ENCODE measurements around the gene DGKG.

The DGKG gene

DNA sequence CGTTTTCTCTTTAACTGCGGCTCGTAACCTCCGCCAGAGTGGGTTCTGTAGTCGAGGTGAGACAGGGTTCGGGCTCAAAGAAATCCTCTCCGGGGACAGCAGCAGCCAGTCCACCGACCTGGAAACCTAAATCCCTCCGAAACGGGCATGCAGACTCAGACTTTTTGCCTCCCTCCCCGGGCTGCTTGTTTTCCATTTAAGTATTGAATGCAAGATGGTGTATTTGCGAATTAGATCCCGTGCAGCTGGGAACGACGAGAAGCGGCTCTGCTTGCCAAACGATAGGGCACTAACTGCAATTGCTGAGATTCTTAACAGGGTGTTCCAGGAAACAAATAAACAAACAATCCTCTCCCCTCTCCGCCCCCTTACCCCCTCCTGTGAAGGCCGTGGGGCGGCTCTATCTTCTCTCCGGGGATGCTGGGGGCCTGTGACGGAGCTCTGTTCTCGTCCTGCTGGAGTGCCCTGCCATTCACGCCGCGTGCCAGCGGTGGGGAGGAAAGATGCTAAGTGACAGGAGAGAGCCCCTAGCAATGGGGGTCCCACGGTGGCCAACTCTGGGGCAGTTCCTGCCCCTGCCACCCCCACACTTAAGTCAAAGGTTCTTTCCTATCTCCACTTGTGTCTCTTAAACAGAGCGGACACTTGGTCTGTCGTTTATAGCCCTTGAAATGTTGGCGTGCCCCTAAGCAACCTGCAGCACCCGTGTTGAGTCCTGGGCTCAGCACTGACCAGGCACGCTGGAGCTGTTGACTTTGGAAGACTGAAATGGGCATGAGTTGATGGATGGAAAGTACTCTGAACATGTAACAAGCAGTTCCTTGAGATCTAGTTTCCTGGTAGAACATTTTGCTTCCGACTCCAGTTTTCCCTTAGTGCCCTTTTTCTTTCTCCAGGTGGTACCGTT lies 251.9 kb downstream of the DGKG start:
- DNase-seq, result peak; percentile 28 to 35
- TF ChIP-seq POLR2A (IDR thresholded peaks at IDR 0.05; ENCODE audit: low read length) (no peak), GATA1 (IDR thresholded peaks at IDR 0.05; ENCODE audit: low read depth, low read length) (no peak)

DNA sequence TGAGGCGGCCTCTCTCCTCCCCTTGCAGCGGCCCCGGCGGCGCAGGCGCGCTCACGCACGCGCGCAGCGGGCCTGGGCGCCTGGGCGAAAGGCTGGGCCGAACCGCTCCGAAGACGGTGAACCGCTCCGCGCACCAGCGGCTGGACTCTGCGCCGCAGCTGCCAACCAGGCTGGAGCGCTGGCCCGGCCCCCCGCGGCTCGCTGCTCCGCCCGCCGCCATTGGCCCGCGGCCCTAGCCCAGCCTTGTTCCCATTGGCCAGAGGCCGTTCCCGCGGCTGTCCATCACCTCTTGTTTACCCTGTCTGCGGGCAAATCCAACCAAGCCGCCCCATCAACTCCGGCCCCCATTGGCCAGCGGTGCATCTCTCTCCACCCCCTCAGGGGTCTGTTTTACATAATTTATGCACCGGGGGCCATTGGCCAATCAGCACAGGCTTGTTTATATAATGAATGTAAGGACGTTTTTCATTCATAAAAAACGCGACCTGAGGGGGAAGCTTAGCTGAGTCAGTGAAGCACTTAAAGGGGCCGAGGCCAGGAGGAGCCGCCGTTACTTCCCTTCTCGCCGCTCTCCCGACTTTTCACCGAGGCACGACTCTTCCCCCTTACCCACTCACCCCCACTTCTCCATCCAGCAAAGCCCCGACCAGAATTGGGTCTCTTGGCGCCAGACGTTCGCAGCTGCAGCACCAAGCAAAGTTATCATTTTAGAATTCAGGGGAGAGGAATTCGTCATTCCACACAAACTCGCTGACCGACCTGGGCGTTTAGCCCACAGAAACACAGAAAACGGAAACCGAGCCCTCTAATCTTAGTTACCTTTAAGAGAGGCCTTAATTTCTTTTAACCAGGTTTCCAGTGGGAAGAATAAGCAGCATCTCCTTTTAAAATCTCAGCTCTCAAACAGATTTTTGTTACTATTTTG lies 252.8 kb downstream of the DGKG start, which contains the start of gene ETV5:
TSS of gene ETV5 (minus strand) at position 149 of the 925 bp plus-strand sequence. CDS start 3,221 bp downstream, outside the sequence.
- peak; percentile 98 for DNase-seq
- TF ChIP-seq POLR2A (IDR thresholded peaks at IDR 0.05; ENCODE audit: low read length) (peak; percentile 43), GATA1 (IDR thresholded peaks at IDR 0.05; ENCODE audit: low read depth, low read length) (no peak)

GRCh38 chr3:186108106-186108940 lies 253.7 kb downstream of the DGKG start:
- no peak for TF ChIP-seq POLR2A (IDR thresholded peaks at IDR 0.05; ENCODE audit: low read length)
- no peak for TF ChIP-seq GATA1 (IDR thresholded peaks at IDR 0.05; ENCODE audit: low read depth, low read length)
- peak; percentile 52 to 68 for DNase-seq

DNA sequence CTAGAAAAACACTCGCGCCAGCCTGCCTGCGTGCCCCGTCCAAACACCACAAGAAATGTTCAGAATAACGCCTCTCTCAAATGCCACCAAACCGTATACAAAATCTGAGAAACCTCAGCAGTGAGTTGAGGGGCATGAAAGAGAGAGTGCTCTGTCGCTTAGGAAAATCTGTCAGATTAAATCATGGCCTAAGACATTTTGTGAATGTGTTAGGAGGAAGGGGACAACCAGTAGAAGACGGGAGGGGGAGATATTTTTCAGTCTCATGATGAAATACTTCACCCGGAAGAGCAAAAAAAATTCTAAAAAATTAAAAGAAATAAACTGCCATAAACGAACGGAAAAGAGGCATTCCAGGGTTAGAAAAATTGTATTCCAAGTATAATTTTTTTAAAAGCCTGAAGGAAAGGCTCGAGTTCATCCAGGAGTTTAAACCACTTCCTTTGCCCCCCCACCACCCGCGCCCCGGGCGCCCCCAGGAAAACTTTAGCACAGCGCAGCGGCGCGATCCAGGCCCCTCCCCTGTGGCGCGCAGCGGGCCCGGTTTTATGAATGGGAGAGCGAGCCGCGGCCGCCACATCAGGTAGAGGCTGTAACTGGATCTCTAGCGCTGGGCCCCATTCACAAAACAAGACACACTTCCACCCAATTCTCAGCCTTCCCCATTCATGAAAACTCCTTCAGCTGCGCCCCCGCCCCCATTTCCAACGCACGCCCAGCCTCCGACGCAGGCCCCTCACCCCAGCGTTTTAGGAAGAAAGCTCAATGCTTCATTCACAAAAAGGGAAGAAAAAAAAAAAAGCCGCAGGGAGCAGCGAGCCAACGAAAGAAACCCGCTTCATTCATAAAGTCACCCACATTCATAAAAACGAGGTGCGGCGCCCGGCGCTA lies 254.6 kb downstream of the DGKG start:
- TF ChIP-seq GATA1 (IDR thresholded peaks at IDR 0.05; ENCODE audit: low read depth, low read length), result no peak
- TF ChIP-seq POLR2A (IDR thresholded peaks at IDR 0.05; ENCODE audit: low read length), result no peak
- DNase-seq, result peak; percentile 60 to 61

GRCh38 chr3:186105543-186105942 lies 256.5 kb downstream of the DGKG start:
- TF ChIP-seq GATA1 (IDR thresholded peaks at IDR 0.05; ENCODE audit: low read depth, low read length) (no peak), POLR2A (IDR thresholded peaks at IDR 0.05; ENCODE audit: low read length) (no peak)
- DNase-seq, result no peak

DNA sequence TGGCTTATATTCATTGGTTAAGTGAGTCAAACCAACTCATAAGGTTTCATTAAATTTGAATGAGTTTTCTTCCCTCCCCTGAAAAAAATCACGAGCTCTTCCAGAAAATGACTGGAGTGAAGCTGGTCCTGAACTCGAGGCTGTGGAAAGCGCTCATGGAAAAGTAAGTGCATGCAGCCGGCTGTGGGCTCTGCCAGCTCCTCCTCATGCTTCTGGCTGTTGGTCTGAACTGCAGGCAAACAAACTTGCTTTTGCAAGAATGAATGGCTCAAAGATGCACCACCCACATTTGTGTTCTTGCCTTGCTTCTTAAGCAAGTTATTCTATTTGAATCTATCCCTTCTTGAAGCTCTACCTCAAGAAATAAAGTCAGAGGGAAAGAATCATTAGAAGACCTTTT lies 259.3 kb downstream of the DGKG start:
- TF ChIP-seq GATA1 (IDR thresholded peaks at IDR 0.05; ENCODE audit: low read depth, low read length) (no peak), POLR2A (IDR thresholded peaks at IDR 0.05; ENCODE audit: low read length) (no peak)

DNA sequence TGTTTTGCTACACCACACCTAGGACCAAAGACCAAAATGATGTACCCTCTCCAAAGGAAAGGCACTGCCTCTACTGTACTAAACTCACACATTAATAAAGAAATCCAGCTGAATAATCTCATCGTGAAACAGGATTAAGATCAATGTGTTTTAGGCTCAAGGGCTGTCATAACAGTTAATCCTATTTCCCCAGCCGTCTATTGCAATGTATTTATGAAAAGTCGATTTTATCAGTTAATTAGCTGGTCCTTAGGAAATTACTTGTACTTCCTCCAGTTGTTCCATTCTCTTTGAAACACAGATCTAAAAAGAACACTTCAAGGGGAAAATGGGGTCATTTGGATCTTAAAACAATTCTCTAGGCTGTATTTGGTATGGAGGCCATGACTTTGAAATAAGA lies 261.6 kb downstream of the DGKG start:
- TF ChIP-seq GATA1 (IDR thresholded peaks at IDR 0.05; ENCODE audit: low read depth, low read length) (no peak), POLR2A (IDR thresholded peaks at IDR 0.05; ENCODE audit: low read length) (no peak)
- DNase-seq, result no peak

More for the DNA sequence above, 259.3 kb downstream of the DGKG start:
- DNase-seq, result no peak

DNA sequence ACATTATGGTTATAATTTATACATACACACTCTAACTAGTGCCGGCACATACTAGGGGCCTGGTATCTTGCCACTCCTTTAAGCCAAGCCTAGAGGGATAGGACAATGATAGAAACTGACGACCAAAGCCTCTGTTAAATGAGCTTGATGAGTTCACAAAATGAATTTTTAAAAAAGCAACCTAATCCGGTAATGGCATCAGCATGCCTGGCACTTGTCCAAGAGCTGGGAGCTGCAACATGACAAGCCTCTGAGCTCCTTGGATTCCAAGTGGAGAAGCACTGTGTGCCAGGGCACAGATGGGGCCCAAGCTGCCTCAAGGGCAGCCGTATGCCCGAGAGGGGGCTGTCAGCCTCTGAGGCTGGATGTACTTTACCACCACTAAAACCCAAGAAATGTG lies 262.9 kb downstream of the DGKG start:
- TF ChIP-seq POLR2A (IDR thresholded peaks at IDR 0.05; ENCODE audit: low read length) (no peak), GATA1 (IDR thresholded peaks at IDR 0.05; ENCODE audit: low read depth, low read length) (no peak)
- peak; percentile 5 to 41 for DNase-seq

- DNase-seq, result no peak
- no peak for TF ChIP-seq POLR2A (IDR thresholded peaks at IDR 0.05; ENCODE audit: low read length)
- TF ChIP-seq GATA1 (IDR thresholded peaks at IDR 0.05; ENCODE audit: low read depth, low read length), result no peak
These were observed 263.3 kb downstream of the DGKG start for GRCh38 chr3:186098740-186099139.

GRCh38 chr3:186097663-186098451 lies 264.2 kb downstream of the DGKG start:
- DNase-seq, result peak; percentile 13 to 63
- TF ChIP-seq POLR2A (IDR thresholded peaks at IDR 0.05; ENCODE audit: low read length), result no peak
- no peak for TF ChIP-seq GATA1 (IDR thresholded peaks at IDR 0.05; ENCODE audit: low read depth, low read length)

DNA sequence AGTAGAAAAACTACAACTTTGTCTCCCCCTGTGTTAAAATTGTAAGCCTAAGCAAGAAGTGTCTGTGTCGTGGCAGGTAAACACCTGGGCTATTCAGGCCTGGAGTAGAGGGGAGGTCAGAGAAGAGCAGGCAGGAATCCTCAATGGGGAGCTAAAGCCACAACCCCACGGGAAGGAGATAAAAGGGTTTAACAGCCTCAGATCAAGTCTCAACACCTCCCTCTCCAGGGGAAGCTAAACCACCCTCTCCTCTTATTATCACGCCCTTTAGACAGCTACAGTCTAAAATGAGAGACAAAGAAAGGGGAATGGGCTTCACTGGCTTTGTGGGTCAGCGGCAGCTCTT lies 264.7 kb downstream of the DGKG start:
- no peak for DNase-seq
- TF ChIP-seq POLR2A (IDR thresholded peaks at IDR 0.05; ENCODE audit: low read length) (no peak), GATA1 (IDR thresholded peaks at IDR 0.05; ENCODE audit: low read depth, low read length) (no peak)
